ENCODE data around the gene BRME1.

BRME1 gene

DNA sequence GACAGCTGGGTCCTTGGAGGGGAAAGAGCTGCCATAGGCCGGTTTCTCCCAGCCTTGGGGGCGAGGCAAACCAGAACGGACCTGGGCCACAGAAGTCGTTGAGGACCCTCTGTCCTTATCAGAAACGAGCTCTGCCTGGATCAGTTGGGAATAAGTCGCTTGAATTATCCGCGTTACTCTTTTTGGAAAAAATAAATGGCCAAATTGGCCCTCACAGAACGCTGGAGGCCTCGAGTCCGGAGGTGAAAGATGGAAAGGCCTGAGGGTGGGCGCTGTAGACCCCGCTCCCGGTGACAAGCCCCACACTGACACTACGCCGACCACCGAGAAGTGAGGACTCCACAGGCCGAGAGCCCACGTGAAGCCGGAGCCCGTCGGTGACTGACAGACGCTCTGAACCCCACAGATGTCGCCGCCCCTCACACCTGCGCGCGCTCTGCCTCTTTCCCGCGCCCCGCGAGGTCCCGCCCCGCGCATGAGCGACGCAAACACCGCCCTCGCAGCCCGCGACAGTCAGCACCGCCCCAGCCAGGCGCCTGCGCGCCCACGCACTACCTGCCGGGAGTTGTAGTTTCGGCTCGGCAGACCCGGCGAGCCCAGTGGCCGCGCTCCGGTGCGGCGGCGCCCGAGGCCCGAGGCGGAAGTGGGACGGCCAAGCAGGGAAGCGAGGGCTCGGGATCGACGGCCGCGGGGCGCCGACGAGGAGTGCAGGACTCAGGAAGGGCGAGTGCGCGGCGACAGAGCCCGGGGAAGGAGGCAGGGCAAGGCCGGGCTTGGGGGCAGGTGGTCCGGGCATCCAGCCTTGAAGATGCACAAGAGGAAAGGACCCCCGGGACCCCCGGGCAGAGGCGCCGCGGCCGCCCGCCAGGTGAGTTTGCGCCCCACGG is at the start of gene BRME1, which contains the start of gene CC2D1A:
TSS of gene BRME1 (minus strand) at position 484 of the 887 bp plus-strand sequence. CDS start 1,225 bp downstream, outside the sequence.
TSS of gene CC2D1A (plus strand) at position 568 of the 887 bp plus-strand sequence. CDS start at position 809, 241 bp downstream.
- peak within 1 kb of the TSS; percentile 78 for H3K4me3 ChIP-seq (ENCODE audit: low read depth, low read length)

GRCh38 chr19:13954185-13954584 is 48.3 kb upstream of the BRME1 start:
- H3K4me3 ChIP-seq (ENCODE audit: low read depth, low read length): no peak overlapping the region

- H3K4me3 ChIP-seq (ENCODE audit: low read depth, low read length): peak overlapping the region; percentile 70
Observed at GRCh38 chr19:13952931-13953531, 47.1 kb upstream of the BRME1 start.

DNA sequence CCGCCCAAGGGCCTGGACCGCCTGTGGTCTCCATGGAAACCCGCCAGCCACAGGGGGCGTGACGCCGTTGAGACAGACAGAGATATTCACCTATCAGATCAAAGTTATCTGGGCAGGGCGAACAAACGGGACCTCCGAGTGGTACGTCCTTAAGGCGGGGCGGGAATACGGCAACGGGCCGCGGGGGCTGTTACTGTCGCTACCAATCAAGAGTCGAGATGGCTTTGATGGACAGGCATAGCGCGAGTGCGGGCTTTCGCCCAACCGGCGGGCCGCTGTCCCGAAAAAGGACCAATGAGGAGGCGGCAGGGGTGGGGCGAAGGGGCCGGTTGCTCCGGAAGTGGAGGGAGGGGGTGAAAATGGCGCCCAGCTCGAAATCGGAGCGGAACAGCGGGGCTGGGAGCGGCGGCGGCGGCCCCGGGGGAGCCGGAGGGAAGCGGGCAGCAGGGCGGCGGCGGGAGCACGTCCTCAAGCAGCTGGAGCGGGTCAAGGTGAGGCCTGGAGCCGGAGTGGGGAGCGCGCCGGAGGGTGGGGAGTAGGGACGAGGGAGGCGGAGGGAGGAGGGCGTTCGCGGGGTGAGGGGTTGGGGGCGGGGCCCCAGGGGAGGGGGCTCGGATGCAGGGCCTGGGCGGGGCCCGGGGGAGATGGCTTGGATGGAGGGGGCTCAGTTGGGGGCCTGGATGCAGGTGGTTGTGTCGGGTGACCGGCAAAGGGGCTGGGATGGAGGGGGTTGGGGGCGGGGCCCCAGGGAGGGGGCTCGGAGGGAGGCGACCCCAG is 46.4 kb upstream of the BRME1 start, which contains the start of gene DCAF15:
TSS of gene DCAF15 (plus strand) at position 356 of the 777 bp plus-strand sequence. CDS start at position 360, 4 bp downstream.
- peak within 1 kb of the TSS; percentile 70 for H3K4me3 ChIP-seq (ENCODE audit: low read depth, low read length)

GRCh38 chr19:13951799-13952153 is 45.9 kb upstream of the BRME1 start:
- peak overlapping the region; percentile 30 for H3K4me3 ChIP-seq (ENCODE audit: low read depth, low read length)

GRCh38 chr19:13951043-13951442 is 45.1 kb upstream of the BRME1 start:
- no peak overlapping the region for H3K4me3 ChIP-seq (ENCODE audit: low read depth, low read length)

- H3K4me3 ChIP-seq (ENCODE audit: low read depth, low read length): no peak overlapping the region
Observed at GRCh38 chr19:13946414-13946813, 40.5 kb upstream of the BRME1 start.

DNA sequence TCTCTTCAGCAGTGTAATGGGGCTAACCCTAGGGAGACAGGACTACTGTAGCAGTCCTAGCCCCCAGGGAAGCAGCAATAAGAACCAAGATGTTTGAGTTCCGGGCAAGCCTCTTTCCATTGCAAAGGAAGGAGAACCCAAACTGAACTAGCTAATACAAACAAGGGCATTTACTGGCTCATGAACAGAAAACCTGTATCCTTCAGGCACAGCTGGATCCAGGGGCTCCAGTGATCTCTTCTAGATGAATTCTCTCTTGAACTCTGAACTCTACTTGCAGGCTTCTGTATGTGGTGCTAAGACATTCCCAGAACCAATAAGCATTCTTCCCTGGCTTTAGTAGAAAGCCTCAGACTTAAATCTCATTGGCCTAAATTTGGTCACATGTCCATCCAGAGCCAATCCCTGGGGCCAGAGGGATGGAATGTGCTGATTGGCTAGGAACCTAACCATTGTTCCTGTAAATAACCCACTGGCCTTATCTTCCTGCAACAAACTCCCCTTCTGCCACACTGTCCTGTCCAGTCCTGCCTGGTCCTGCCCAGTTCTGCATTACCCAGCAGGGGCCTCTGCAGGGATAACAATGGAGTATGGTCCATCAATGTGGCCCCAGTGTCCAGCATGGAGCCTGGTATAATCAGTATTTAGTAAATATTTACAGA is 36.2 kb upstream of the BRME1 start:
- H3K4me3 ChIP-seq (ENCODE audit: low read depth, low read length): no peak overlapping the region

DNA sequence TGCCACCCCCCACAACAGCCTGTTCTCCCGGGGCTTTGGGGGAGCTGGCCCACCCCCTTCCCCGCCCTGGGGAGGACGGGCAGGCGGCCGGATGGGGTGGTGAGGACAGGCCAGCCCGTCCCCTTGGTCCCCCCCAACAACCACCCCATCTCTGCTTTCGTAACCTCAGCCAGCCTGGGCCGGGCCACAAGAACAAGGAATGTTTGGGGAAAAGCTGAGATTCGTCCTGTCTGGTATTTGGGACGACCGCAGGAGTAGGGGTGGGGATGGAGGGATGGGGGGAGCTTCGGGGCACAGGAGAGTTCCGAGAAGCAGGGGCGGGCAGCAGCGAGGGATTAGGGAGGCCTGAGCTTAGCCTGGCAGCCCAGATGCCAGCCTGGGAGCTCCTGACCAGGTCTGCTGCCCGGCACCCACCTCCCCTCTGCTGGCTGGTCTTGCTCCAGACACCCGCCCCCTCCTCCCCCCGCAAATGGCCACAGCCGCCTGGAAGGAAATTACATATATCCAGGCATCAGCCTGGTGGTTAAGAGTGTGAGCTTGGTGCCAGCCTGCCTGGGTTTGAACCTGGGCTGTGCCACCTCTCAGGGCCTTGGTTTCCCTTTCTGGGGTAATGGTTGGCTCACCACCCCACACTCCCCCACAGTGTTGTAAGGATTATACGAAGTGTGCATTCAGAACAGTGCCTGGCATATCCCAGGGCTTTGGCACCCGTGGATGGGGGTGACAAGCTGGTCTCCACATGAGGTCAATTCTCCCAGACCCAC is 32.6 kb upstream of the BRME1 start, which contains the start of gene PODNL1:
TSS of gene PODNL1 (minus strand) at position 117 of the 764 bp plus-strand sequence. CDS start 236 bp downstream, outside the sequence.
- no peak within 1 kb of the TSS for H3K4me3 ChIP-seq (ENCODE audit: low read depth, low read length)

GRCh38 chr19:13937479-13938300 is 31.8 kb upstream of the BRME1 start:
- no peak overlapping the region for H3K4me3 ChIP-seq (ENCODE audit: low read depth, low read length)

- H3K4me3 ChIP-seq (ENCODE audit: low read depth, low read length): no peak overlapping the region
Observed at GRCh38 chr19:13935765-13936510, 30.0 kb upstream of the BRME1 start.

DNA sequence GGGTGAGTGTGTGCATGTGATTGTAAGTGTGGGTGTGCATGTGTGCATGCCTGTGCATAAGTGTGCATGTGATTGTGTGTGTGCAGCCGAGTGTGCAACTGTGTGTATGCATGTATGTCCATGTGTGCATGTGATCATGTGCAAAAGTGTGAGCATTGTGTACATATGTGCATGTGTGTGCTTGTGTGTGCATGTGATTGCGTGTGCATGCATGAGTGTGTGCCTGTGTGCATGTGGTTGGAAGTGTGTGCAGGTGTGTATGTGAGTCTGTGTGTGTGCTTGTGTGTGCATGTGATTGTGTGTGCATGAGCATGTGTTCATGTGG is 28.8 kb upstream of the BRME1 start:
- H3K4me3 ChIP-seq (ENCODE audit: low read depth, low read length): no peak overlapping the region

- H3K4me3 ChIP-seq (ENCODE audit: low read depth, low read length): no peak overlapping the region
Observed at GRCh38 chr19:13932911-13933393, 27.0 kb upstream of the BRME1 start.

- no peak overlapping the region for H3K4me3 ChIP-seq (ENCODE audit: low read depth, low read length)
Observed at GRCh38 chr19:13932149-13932637, 26.3 kb upstream of the BRME1 start.

DNA sequence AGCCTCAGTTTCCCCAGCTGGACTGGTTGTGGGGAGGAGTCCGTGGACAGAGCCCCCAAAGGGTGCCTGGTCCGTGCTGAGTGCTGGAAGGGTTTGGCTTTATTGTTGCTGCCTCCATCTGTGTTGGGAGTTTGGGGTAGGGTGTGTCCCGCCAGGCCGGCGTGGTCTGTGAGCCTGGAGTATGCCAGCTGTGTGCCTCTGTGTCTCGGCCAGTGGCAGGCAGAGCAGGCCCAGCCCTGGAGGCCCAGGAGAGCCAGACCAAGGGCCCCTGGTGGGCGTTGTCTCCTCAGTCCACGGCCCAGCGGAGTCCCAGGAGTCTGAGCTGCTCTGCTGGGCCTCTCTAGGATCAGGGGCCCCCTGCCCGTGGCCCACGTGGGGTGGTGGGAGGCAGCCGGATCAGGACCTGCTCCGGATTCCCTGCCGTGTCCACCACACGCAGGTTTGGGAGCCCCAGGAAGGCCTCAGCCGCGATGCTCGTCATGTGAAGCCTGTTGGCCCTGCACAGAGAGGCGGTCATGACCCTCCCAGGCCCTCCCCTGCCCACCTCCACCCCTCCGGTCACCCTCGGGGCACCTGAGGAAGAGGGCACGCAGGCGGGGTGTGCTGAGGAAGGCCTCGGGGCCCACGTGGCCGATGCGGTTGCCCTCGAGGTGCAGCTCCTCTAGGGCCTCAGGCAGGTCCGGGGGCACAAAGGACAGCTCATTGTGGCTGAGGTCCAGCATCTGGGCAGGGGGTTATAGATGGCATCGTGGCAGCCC is 25.7 kb upstream of the BRME1 start:
- no peak overlapping the region for H3K4me3 ChIP-seq (ENCODE audit: low read depth, low read length)

DNA sequence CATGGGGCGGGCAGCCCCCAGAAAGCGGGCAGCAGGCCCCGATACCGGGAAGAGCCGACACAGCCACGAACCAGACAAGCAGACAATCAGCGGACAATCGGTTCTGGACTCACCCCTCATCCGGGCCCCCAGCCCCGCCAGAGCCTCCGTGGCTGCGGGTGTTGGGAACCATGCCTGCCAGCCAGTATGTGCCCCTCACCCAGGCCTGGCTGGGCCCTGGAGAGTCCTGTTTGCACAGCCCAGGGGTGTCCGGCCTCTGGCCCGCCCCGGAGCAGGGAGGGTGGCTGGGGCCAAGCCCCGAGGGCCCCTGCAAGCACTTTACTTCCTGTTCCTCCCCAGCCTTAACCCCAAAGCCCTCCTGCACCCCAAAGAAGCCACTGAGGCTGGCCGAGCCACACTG is 24.5 kb upstream of the BRME1 start:
- H3K4me3 ChIP-seq (ENCODE audit: low read depth, low read length): no peak overlapping the region

- H3K4me3 ChIP-seq (ENCODE audit: low read depth, low read length): no peak overlapping the region
Observed at GRCh38 chr19:13929956-13930355, 24.0 kb upstream of the BRME1 start.
